H1 (cell line): Measurements from ENCODE around the gene GBP6. TPM values are rescaled to one million over a fixed set of nuclear protein-coding genes. Genes with fewer than 3 reads are reported as not detected.
"Not testable (repeated sequence)": the region's sequence is repeated elsewhere in the genome, so short reads cannot be mapped to it uniquely, and the experiment has no call there.

ENCODE experiments used
- CTCF ChIA-PET: fragments of 300-600 bp; sonication (Branson Sonifier 250); formaldehyde crosslinking; loops from one replicate; lab custom pipeline; 2021; ENCODE audit not compliant: partially characterized antibody; lab: Charles Lee
- POLR2A ChIA-PET: fragments of 300-600 bp; sonication (Branson Sonifier 250); formaldehyde crosslinking; loops from one replicate; lab custom pipeline; 2021; ENCODE audit warnings: inconsistent platforms; ENCODE audit not compliant: partially characterized antibody; lab: Charles Lee
- DNase-seq, 2 experiments: peaks; one replicate each; pipeline versions ENCODE4 v3.0.0 to v3.0.0-alpha.2; 2010 to 2022; ENCODE audit warnings: low spot score in 2 of 2, low read depth in 1 of 2, mixed read lengths in 1 of 2
- FAIRE-seq: peaks from 2 replicates; lab custom pipeline; 2011; peaks lifted over from hg19 to GRCh38; lab: Jason Lieb, UNC
- H2AFZ ChIP-seq: 2 replicates; pipeline ENCODE4 v1.8.1; 2012; ENCODE audit warnings: low read length, inconsistent platforms
- H2AK5ac ChIP-seq: 2 replicates; pipeline ENCODE4 v1.6.1; 2013; ENCODE audit warnings: low read depth, low read length
- H2BK120ac ChIP-seq: replicated peaks from 2 replicates; pipeline ENCODE3; 2013; ENCODE audit warnings: low read depth, low read length, inconsistent platforms
- H2BK12ac ChIP-seq: 2 replicates; pipeline ENCODE4 v1.6.1; 2013; ENCODE audit warnings: low read depth, low read length
- H2BK15ac ChIP-seq: 2 replicates; pipeline ENCODE4 v1.6.1; 2013; ENCODE audit warnings: low read length
- H2BK20ac ChIP-seq: 2 replicates; pipeline ENCODE4 v1.6.1; 2013; ENCODE audit warnings: low read length
- H2BK5ac ChIP-seq: 2 replicates; pipeline ENCODE4 v1.6.1; 2013; ENCODE audit warnings: low read depth, low read length
- H3K14ac ChIP-seq: 2 replicates; pipeline ENCODE4 v1.6.1; 2013; ENCODE audit warnings: inconsistent platforms; ENCODE audit not compliant: insufficient read length
- H3K18ac ChIP-seq: 2 replicates; pipeline ENCODE4 v1.6.1; 2013; ENCODE audit warnings: low read length; ENCODE audit errors: extremely low read depth
- H3K23ac ChIP-seq: 2 replicates; pipeline ENCODE4 v1.6.1; 2013; ENCODE audit warnings: inconsistent platforms; ENCODE audit not compliant: insufficient read length
- H3K23me2 ChIP-seq: 2 replicates; pipeline ENCODE4 v1.6.1; 2013; ENCODE audit warnings: low read depth, low read length
- H3K27ac ChIP-seq: 2 replicates; pipeline ENCODE4 v1.6.1; 2011; ENCODE audit warnings: low read depth, low read length, inconsistent platforms
- H3K27me3 ChIP-seq, 4 experiments: replicated peaks in 1 of 4; 1 replicate in 1 of 4; 2 replicates in 3 of 4; pipeline versions ENCODE4 v1.6.1 to v1.8.1; 2011 to 2013; ENCODE audit warnings: low read length in 3 of 4, mild to moderate bottlenecking in 3 of 4, inconsistent platforms in 2 of 4, mixed read lengths in 2 of 4, moderate library complexity in 1 of 4; ENCODE audit not compliant: control insufficient read depth in 3 of 4, insufficient read depth in 3 of 4; ENCODE audit errors: extremely low read depth in 1 of 4
- H3K36me3 ChIP-seq, 4 experiments: 2 replicates each; pipeline versions ENCODE4 v1.6.1 to v1.8.1; 2011 to 2013; ENCODE audit warnings: mild to moderate bottlenecking in 4 of 4, low read length in 3 of 4, moderate library complexity in 2 of 4, control low read depth in 1 of 4, inconsistent platforms in 1 of 4; ENCODE audit not compliant: insufficient read depth in 4 of 4, control insufficient read depth in 2 of 4
- H3K4ac ChIP-seq: replicated peaks from 2 replicates; pipeline ENCODE3; 2013; ENCODE audit warnings: low read length, low read depth, mixed read lengths, inconsistent platforms; ENCODE audit not compliant: insufficient read length
- H3K4me1 ChIP-seq, 4 experiments: replicated peaks in 1 of 4; 1 replicate in 1 of 4; 2 replicates in 3 of 4; pipeline versions ENCODE4 v1.6.1 to v1.8.1; 2011 to 2013; ENCODE audit warnings: low read length in 3 of 4, inconsistent platforms in 2 of 4, mixed read lengths in 1 of 4; ENCODE audit not compliant: insufficient read depth in 4 of 4, control insufficient read depth in 3 of 4
- H3K4me2 ChIP-seq, 2 experiments: 2 replicates each; pipeline versions ENCODE4 v1.6.1 to v1.8.1; 2011 to 2013; ENCODE audit warnings: low read depth in 2 of 2, low read length in 2 of 2, control low read depth in 1 of 2, inconsistent platforms in 1 of 2, mild to moderate bottlenecking in 1 of 2; ENCODE audit not compliant: insufficient read depth in 1 of 2
- H3K4me3 ChIP-seq, 4 experiments: fragments of 200-600, 300-600 bp in 1 of 4; sonication (generic), shearing (Covaris generic), sonication (Bioruptor Twin) in 1 of 4; 2 replicates each; pipeline versions ENCODE4 v1.5.1 to v1.8.1; 2011 to 2016; ENCODE audit warnings: low read length in 4 of 4, low read depth in 3 of 4, control low read depth in 2 of 4, inconsistent platforms in 2 of 4, mild to moderate bottlenecking in 2 of 4, mixed read lengths in 1 of 4, moderate library complexity in 1 of 4; ENCODE audit not compliant: insufficient read depth in 2 of 4; ENCODE audit errors: extremely low read depth in 1 of 4
- H3K56ac ChIP-seq: replicated peaks from 2 replicates; pipeline ENCODE3; 2013; ENCODE audit warnings: low read depth, mild to moderate bottlenecking, mixed read lengths, low read length, inconsistent platforms; ENCODE audit not compliant: insufficient read length
- H3K79me1 ChIP-seq: 2 replicates; pipeline ENCODE4 v1.6.1; 2013; ENCODE audit warnings: low read depth, low read length, control low read depth
- H3K79me2 ChIP-seq, 2 experiments: 2 replicates each; pipeline versions ENCODE4 v1.6.1 to v1.8.1; 2012 to 2013; ENCODE audit warnings: low read length in 2 of 2, mild to moderate bottlenecking in 2 of 2, inconsistent platforms in 1 of 2; ENCODE audit not compliant: insufficient read depth in 2 of 2, control insufficient read depth in 1 of 2
- H3K9ac ChIP-seq, 4 experiments: replicated peaks in 1 of 4; 1 replicate in 1 of 4; 2 replicates in 3 of 4; pipeline versions ENCODE4 v1.6.1 to v1.8.1; 2011 to 2013; ENCODE audit warnings: low read depth in 3 of 4, low read length in 3 of 4, control low read depth in 2 of 4, mild to moderate bottlenecking in 2 of 4, moderate library complexity in 2 of 4, inconsistent platforms in 1 of 4; ENCODE audit errors: extremely low read depth in 1 of 4
- H3K9me3 ChIP-seq, 2 experiments: 2 replicates each; pipeline versions ENCODE4 v1.6.1 to v1.8.1; 2012 to 2013; ENCODE audit warnings: mild to moderate bottlenecking in 2 of 2, moderate library complexity in 2 of 2, control low read depth in 1 of 2, inconsistent platforms in 1 of 2, low read depth in 1 of 2, low read length in 1 of 2, mixed read lengths in 1 of 2; ENCODE audit not compliant: insufficient read depth in 2 of 2
- H4K20me1 ChIP-seq, 2 experiments: replicated peaks in 1 of 2; 2 replicates each; pipeline versions ENCODE3 to v1.8.1; 2011 to 2013; ENCODE audit warnings: inconsistent platforms in 2 of 2, low read length in 2 of 2, mild to moderate bottlenecking in 1 of 2; ENCODE audit not compliant: insufficient read depth in 2 of 2, control insufficient read depth in 1 of 2
- H4K5ac ChIP-seq: 2 replicates; pipeline ENCODE4 v1.6.1; 2013; ENCODE audit warnings: low read length, low read depth, mixed read lengths, inconsistent platforms; ENCODE audit not compliant: insufficient read length
- H4K8ac ChIP-seq: 2 replicates; pipeline ENCODE4 v1.8.0; 2013; ENCODE audit warnings: mild to moderate bottlenecking, moderate library complexity, low read length, inconsistent platforms; ENCODE audit not compliant: insufficient read depth; ENCODE audit errors: extremely low read depth
- H4K91ac ChIP-seq: replicated peaks from 2 replicates; pipeline ENCODE3; 2013; ENCODE audit warnings: low read length, mixed read lengths, inconsistent platforms; ENCODE audit not compliant: insufficient read length
- polyA plus RNA-seq, 7 experiments: library from polyadenylated mRNA; depleted of rRNA in 3 of 7; stranded (reverse) in 5 of 7; unstranded in 2 of 7; fragments of >200 nt in 5 of 7; fragments of 200-250 nt in 2 of 7; gene quantifications; 1 replicate in 5 of 7; 2 replicates in 1 of 7; 4 replicates in 1 of 7; pipeline versions ENCODE4 v1.2.1 to v1.2.3, GENCODE V29; 2011 to 2013; ENCODE audit warnings: missing spikeins in 2 of 7, mixed read lengths in 2 of 7
- total RNA-seq: library from RNA; stranded (reverse); fragmentation: NEBNext Ultra II Directional; extraction: Animal tissue kit (Norgen Biotek cat#: 25700); gene quantifications from 2 replicates; pipeline ENCODE4 v1.2.1, GENCODE V29; 2021

GBP6 gene
- total and polyA plus RNA-seq, 2 of the 8 experiments (the other 6 are each of a cell fraction or from before 2014, with no cell fraction given), result not detected

DNA sequence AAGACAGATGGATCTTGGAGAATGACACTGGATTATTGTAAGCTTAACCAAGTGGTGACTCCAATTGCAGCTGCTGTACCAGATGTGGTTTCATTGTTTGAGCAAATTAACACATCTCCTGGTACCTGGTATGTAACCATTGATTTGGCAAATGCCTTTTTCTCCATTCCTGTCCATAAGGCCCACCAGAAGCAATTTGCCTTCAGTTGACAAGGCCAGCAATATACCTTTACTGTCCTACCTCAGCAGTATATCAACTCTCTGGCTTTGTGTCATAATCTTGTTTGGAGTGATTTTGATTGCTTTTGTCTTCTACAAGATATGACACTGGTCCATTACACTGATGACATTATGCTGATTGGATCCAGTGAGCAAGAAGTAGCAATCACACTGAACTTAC, 18.4 kb upstream of the GBP6 start:
- FAIRE-seq, POLR2A ChIA-PET, H2BK120ac ChIP-seq: not testable (repeated sequence)

More for the DNA sequence above, 18.4 kb upstream of the GBP6 start:
- H3K56ac ChIP-seq, H3K14ac ChIP-seq, H3K9ac ChIP-seq, DNase-seq, H3K18ac ChIP-seq, H3K23me2 ChIP-seq, H3K4ac ChIP-seq, H3K79me1 ChIP-seq, CTCF ChIA-PET, H3K4me1 ChIP-seq, H3K79me2 ChIP-seq, H3K27me3 ChIP-seq, H2BK20ac ChIP-seq, H3K27ac ChIP-seq, H3K36me3 ChIP-seq, H4K20me1 ChIP-seq, H2BK5ac ChIP-seq, H4K8ac ChIP-seq, H2BK15ac ChIP-seq, H2BK12ac ChIP-seq, H3K9me3 ChIP-seq, H4K91ac ChIP-seq, H3K4me2 ChIP-seq, H4K5ac ChIP-seq, H3K23ac ChIP-seq, H3K4me3 ChIP-seq, H2AK5ac ChIP-seq, H2AFZ ChIP-seq: not testable (repeated sequence)
